Progenitor cell of endocrine pancreas (in vitro differentiated cells): ENCODE measurements around the gene ASIC3. TPM values are rescaled to one million over a fixed set of nuclear protein-coding genes. Genes with fewer than 3 reads are reported as not detected.

Source experiments
- DNase-seq: peaks from one replicate; pipeline ENCODE4 v3.0.0; 2021; ENCODE audit warnings: low spot score; ENCODE audit not compliant: unreplicated experiment
- H3K27ac Mint-ChIP-seq: 2 replicates; pipeline ENCODE4 v1.8.0; 2021; ENCODE audit warnings: mild to moderate bottlenecking, moderate library complexity, mixed read lengths
- H3K27me3 Mint-ChIP-seq: 2 replicates; pipeline ENCODE4 v1.8.0; 2021; ENCODE audit warnings: mixed read lengths
- H3K36me3 Mint-ChIP-seq: 2 replicates; pipeline ENCODE4 v1.8.0; 2022; ENCODE audit warnings: mixed read lengths; ENCODE audit not compliant: insufficient read depth
- H3K4me1 Mint-ChIP-seq: 2 replicates; pipeline ENCODE4 v1.8.0; 2021; ENCODE audit warnings: low read depth, mixed read lengths
- H3K4me3 Mint-ChIP-seq: 2 replicates; pipeline ENCODE4 v1.8.0; 2021; ENCODE audit warnings: low read depth, mild to moderate bottlenecking, moderate library complexity, mixed read lengths
- H3K9me3 Mint-ChIP-seq: 2 replicates; pipeline ENCODE4 v1.8.0; 2021; ENCODE audit warnings: low read depth, mixed read lengths
- CTCF ChIP-seq: fragments of 200-600 bp; sonication (generic); IDR thresholded peaks from one replicate; pipeline ENCODE4 v1.5.0; 2021; ENCODE audit warnings: antibody characterized with exemption, mild to moderate bottlenecking; ENCODE audit not compliant: unreplicated experiment
- total RNA-seq: library from RNA; stranded (reverse); gene quantifications from 2 replicates; pipeline ENCODE4 v1.2.1, GENCODE V29; 2021

The ASIC3 gene
- total RNA-seq, 1 donor from 2014 or later: 5.1 TPM

- H3K27me3 Mint-ChIP-seq: no peaks in the 10 kb centered on the region
- peaks cover 26% of the 10 kb centered on the region for H3K4me1 Mint-ChIP-seq
- TF ChIP-seq CTCF: no peak
- peak overlapping the region; percentile 97 for H3K27ac Mint-ChIP-seq
- no peak overlapping the region for H3K4me3 Mint-ChIP-seq
- no peak for DNase-seq
- no peaks in the 10 kb centered on the region for H3K9me3 Mint-ChIP-seq
- no peaks in the 10 kb centered on the region for H3K36me3 Mint-ChIP-seq
Measured at GRCh38 chr7:151089893-151090730, 41.8 kb downstream of the ASIC3 start.

DNA sequence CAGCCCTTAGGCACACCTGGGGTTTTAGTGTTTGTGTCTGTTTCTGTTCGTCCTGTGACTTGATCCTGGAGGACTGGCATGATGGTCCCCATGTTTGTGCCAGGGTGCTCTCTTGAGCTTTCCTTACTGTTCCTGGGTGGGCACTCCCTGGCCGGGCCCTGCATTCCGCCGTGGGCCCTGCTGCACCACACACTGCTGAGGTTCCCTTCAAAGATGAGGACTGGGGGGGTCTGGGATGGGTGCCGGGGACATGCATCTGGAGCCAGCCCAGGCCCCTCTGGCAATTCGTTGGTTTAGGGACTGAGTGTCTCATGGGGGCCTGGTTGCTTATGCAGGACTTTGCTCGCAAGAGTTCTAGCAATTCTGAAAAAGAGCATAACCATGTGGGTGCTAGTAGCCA, 42.7 kb downstream of the ASIC3 start:
- Mint-ChIP-seq H3K4me3 (no peak overlapping the region), H3K4me1 (peaks cover 18% of the 10 kb centered on the region), H3K9me3 (no peaks in the 10 kb centered on the region), H3K27me3 (no peaks in the 10 kb centered on the region), H3K36me3 (no peaks in the 10 kb centered on the region), H3K27ac (peak overlapping the region; percentile 31)
- TF ChIP-seq CTCF: no peak
- no peak for DNase-seq

DNA sequence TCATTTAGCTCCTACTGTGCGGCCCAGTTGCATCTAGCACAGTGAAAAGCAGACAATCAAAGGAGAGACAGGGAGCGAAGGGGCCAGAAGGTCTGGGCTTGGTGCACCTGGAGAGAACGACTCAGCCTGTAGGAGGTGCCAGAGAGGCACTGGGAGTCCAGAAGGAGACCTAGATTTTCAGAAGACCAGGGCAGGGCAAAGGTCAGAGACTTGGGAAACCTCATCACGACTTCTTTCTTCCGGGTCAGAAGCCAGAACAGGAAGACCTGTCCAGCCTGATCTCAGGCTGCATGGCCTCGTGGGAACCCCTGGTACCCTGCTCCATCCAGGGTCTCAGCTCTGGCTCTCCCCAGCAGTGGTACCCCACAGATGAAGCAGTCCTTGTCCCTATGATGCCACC, 43.1 kb downstream of the ASIC3 start:
- H3K27me3 Mint-ChIP-seq: no peaks in the 10 kb centered on the region
- H3K9me3 Mint-ChIP-seq: no peaks in the 10 kb centered on the region
- H3K27ac Mint-ChIP-seq: peak overlapping the region; percentile 31
- peaks cover 18% of the 10 kb centered on the region for H3K4me1 Mint-ChIP-seq
- H3K4me3 Mint-ChIP-seq: no peak overlapping the region
- H3K36me3 Mint-ChIP-seq: no peaks in the 10 kb centered on the region
- DNase-seq: no peak
- TF ChIP-seq CTCF: peak; percentile 64

DNA sequence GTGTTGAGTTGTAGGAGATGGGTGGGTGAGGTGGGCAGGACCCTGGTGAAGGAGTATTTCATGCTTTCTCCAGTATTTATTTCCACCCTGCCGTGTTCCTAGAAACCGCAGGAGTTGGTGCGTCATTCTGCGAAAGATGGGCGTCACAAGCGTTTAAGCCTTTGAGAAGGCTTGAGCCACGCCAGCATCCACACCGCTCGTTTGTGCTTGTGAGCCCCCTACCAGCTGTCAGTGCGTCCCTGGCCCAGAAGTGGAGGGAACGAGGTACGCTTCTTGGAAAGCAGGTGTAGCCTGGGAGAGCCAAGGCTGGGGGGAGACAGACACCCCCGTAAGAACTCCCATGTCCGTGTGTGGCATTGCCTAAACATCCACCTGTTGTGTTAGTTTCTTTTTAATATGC, 43.7 kb downstream of the ASIC3 start:
- TF ChIP-seq CTCF: no peak
- no peak overlapping the region for H3K4me3 Mint-ChIP-seq

DNA sequence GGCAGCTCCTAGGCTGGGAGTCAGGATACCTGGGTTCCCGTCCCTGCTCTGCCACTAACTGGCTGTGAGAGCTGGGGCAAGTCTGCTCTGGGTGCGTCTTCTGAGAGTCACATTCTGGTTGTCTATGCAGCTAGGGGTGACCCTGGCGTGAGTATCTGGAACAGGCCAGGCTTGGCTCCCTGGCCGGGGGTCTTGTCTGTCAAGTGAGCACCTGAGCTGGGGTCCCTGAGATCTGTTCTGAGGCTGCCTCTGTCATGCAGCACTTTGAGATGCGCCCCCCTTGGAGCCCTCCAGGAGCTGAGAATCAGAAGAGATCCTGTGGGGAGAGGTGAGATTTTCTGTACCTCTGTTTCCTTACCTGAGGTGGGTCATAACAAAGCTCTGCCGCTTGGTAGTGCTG, 45.4 kb downstream of the ASIC3 start:
- peaks cover 13% of the 10 kb centered on the region for H3K4me1 Mint-ChIP-seq

More for the DNA sequence above, 43.7 kb downstream of the ASIC3 start:
- DNase-seq: no peak
- no peaks in the 10 kb centered on the region for H3K27me3 Mint-ChIP-seq
- no peaks in the 10 kb centered on the region for H3K36me3 Mint-ChIP-seq
- H3K27ac Mint-ChIP-seq: no peak overlapping the region
- H3K9me3 Mint-ChIP-seq: no peaks in the 10 kb centered on the region
- H3K4me1 Mint-ChIP-seq: peaks cover 18% of the 10 kb centered on the region

More for the DNA sequence above, 45.4 kb downstream of the ASIC3 start:
- Mint-ChIP-seq H3K4me3 (no peak overlapping the region), H3K9me3 (no peaks in the 10 kb centered on the region), H3K27me3 (no peaks in the 10 kb centered on the region), H3K27ac (no peak overlapping the region), H3K36me3 (no peaks in the 10 kb centered on the region)
- no peak for TF ChIP-seq CTCF
- DNase-seq: no peak
